Measurements from ENCODE around the gene PPOX.

PPOX gene

GRCh38 chr1:161176468-161177111, 10.4 kb downstream of the PPOX start:
- peak; percentile 16 for DNase-seq (ENCODE audit: low spot score)

GRCh38 chr1:161177112-161177935, 11.1 kb downstream of the PPOX start, which contains the start of gene B4GALT3:
B4GALT3 (minus strand) TSS chr1:161177507; CDS start chr1:161176060, 1,447 bp downstream.
- peak; percentile 94 for DNase-seq (ENCODE audit: low spot score)

- no peak for DNase-seq (ENCODE audit: low spot score)
These were observed 11.7 kb downstream of the PPOX start for GRCh38 chr1:161177936-161178244.

- DNase-seq (ENCODE audit: low spot score), result no peak
These were observed 13.5 kb downstream of the PPOX start for GRCh38 chr1:161179698-161180097.

GRCh38 chr1:161180639-161181038, 14.4 kb downstream of the PPOX start:
- peak; percentile 27 for DNase-seq (ENCODE audit: low spot score)

GRCh38 chr1:161182214-161182613, 16.0 kb downstream of the PPOX start:
- peak; percentile 53 for DNase-seq (ENCODE audit: low spot score)

- peak; percentile 77 for DNase-seq (ENCODE audit: low spot score)
These were observed 19.1 kb downstream of the PPOX start for GRCh38 chr1:161185282-161185682.

GRCh38 chr1:161185732-161186311, 19.6 kb downstream of the PPOX start:
- DNase-seq (ENCODE audit: low spot score), result no peak

GRCh38 chr1:161187311-161187710, 21.1 kb downstream of the PPOX start:
- DNase-seq (ENCODE audit: low spot score), result no peak

GRCh38 chr1:161188381-161188780, 22.2 kb downstream of the PPOX start:
- no peak for DNase-seq (ENCODE audit: low spot score)

- no peak for DNase-seq (ENCODE audit: low spot score)
These were observed 22.8 kb downstream of the PPOX start for GRCh38 chr1:161189036-161189435.

- DNase-seq (ENCODE audit: low spot score), result no peak
These were observed 24.8 kb downstream of the PPOX start for GRCh38 chr1:161190962-161191521.

- DNase-seq (ENCODE audit: low spot score), result no peak
These were observed 25.7 kb downstream of the PPOX start for GRCh38 chr1:161191971-161192370.

- peak; percentile 84 for DNase-seq (ENCODE audit: low spot score)
These were observed 26.5 kb downstream of the PPOX start for GRCh38 chr1:161192476-161193465.

- DNase-seq (ENCODE audit: low spot score), result no peak
These were observed 27.5 kb downstream of the PPOX start for GRCh38 chr1:161193561-161194235.

GRCh38 chr1:161195171-161195570, 28.9 kb downstream of the PPOX start:
- DNase-seq (ENCODE audit: low spot score), result no peak

- no peak for DNase-seq (ENCODE audit: low spot score)
These were observed 29.9 kb downstream of the PPOX start for GRCh38 chr1:161196111-161196510.

GRCh38 chr1:161196521-161197451, 30.6 kb downstream of the PPOX start:
- DNase-seq (ENCODE audit: low spot score), result peak; percentile 76

GRCh38 chr1:161197560-161198193, 31.5 kb downstream of the PPOX start:
- no peak for DNase-seq (ENCODE audit: low spot score)
